K562 (cell line): ENCODE results near the gene STOX1. TPM values are rescaled to one million over a fixed set of nuclear protein-coding genes. Genes with fewer than 3 reads are reported as not detected.

ENCODE experiments used
- BACH1 ChIP-seq: fragments of 200-800 bp; sonication (Bioruptor generic); IDR thresholded peaks from 2 replicates; pipeline ENCODE4 v1.6.1; 2016; ENCODE audit warnings: missing genetic modification characterization, missing compliant biosample characterization
- BRD4 ChIP-seq: fragments of 200-600 bp; sonication (generic); IDR thresholded peaks from 2 replicates; pipeline ENCODE4 v1.6.1; 2017; ENCODE audit warnings: inconsistent platforms
- CBX1 ChIP-seq: sonication (generic); IDR thresholded peaks from 2 replicates; pipeline ENCODE4 v1.6.1; 2016; ENCODE audit warnings: antibody characterized with exemption, low read depth, mild to moderate bottlenecking
- FOXJ3 ChIP-seq: sonication (generic); formaldehyde crosslinking; IDR thresholded peaks from 2 replicates; pipeline ENCODE4 v1.4.0; 2020; ENCODE audit warnings: mild to moderate bottlenecking, missing genetic modification reagents
- HIVEP1 ChIP-seq: fragments of 250-450 bp; sonication (Bioruptor Pico); IDR thresholded peaks from 2 replicates; pipeline ENCODE4 v1.4.0; 2020; ENCODE audit warnings: mild to moderate bottlenecking
- HNRNPL ChIP-seq: fragments of 200-400 bp; formaldehyde crosslinking; IDR thresholded peaks from 2 replicates; pipeline ENCODE4 v1.6.1; 2017; ENCODE audit warnings: low read depth, mild to moderate bottlenecking, low read length
- MBD1 ChIP-seq: fragments of 250-450 bp; sonication (Bioruptor Pico); IDR thresholded peaks from 2 replicates; pipeline ENCODE4 v1.8.0; 2022; ENCODE audit warnings: inconsistent platforms
- MBD2 ChIP-seq: sonication (generic); IDR thresholded peaks from 2 replicates; pipeline ENCODE4 v1.6.1; 2016; ENCODE audit warnings: low read depth, borderline replicate concordance
- MCM7 ChIP-seq, 2 experiments: fragments of 450-650 bp; IDR thresholded peaks; 2 replicates each; pipeline ENCODE4 v1.6.1; 2016 to 2018
- MED1 ChIP-seq: sonication (generic); formaldehyde crosslinking; IDR thresholded peaks from 2 replicates; pipeline ENCODE4 v1.8.1; 2023; ENCODE audit warnings: missing genetic modification reagents, borderline replicate concordance
- MEF2D ChIP-seq: conservative IDR thresholded peaks from 2 replicates; pipeline ENCODE4 v1.6.1; 2016; ENCODE audit warnings: low read depth, missing genetic modification characterization, missing compliant biosample characterization
- MIER1 ChIP-seq: fragments of 450-650 bp; IDR thresholded peaks from 2 replicates; pipeline ENCODE4 v1.6.1; 2016; ENCODE audit warnings: antibody characterized with exemption, mild to moderate bottlenecking, low read depth
- OTX1 ChIP-seq: fragments of 450-650 bp; formaldehyde crosslinking; IDR thresholded peaks from 2 replicates; pipeline ENCODE4 v1.4.0; 2022; ENCODE audit warnings: mild to moderate bottlenecking
- SP1 ChIP-seq: sonication (generic); formaldehyde crosslinking; IDR thresholded peaks from 2 replicates; pipeline ENCODE4 v1.8.1; 2022; ENCODE audit warnings: mild to moderate bottlenecking, missing genetic modification reagents
- TAF9B ChIP-seq: fragments of 450-650 bp; IDR thresholded peaks from 2 replicates; pipeline ENCODE4 v1.6.1; 2018; ENCODE audit warnings: mild to moderate bottlenecking; ENCODE audit not compliant: partially characterized antibody
- ZBTB43 ChIP-seq: sonication (generic); formaldehyde crosslinking; IDR thresholded peaks from 2 replicates; pipeline ENCODE4 v1.8.0; 2023; ENCODE audit warnings: mild to moderate bottlenecking, missing genetic modification reagents
- ZNF12 ChIP-seq: sonication (generic); formaldehyde crosslinking; IDR thresholded peaks from 2 replicates; pipeline ENCODE4 v1.4.0; 2020; ENCODE audit warnings: mild to moderate bottlenecking, missing genetic modification reagents
- ZNF197 ChIP-seq: fragments of 200-800 bp; sonication (Bioruptor generic); IDR thresholded peaks from 2 replicates; pipeline ENCODE4 v1.6.1; 2016; ENCODE audit warnings: low read depth, missing genetic modification characterization, missing compliant biosample characterization
- ZNF263 ChIP-seq: sonication (generic); formaldehyde crosslinking; IDR thresholded peaks from 2 replicates; pipeline ENCODE4 v1.8.0; 2022; ENCODE audit warnings: mild to moderate bottlenecking, missing genetic modification reagents, borderline replicate concordance
- polyA plus RNA-seq, 8 experiments: library from polyadenylated mRNA; depleted of rRNA in 4 of 8; stranded (reverse) in 5 of 8; unstranded in 3 of 8; fragments of >200 nt; fragmentation: Nextera tagmentation in 2 of 8; fragmentation: Illumina TruSeq in 1 of 8; extraction: Ambion mirVana in 2 of 8; extraction: Trizol in 1 of 8; gene quantifications; 2 replicates each; pipeline versions ENCODE4 v1.2.1 to v1.2.3, GENCODE V29; 2011 to 2014; ENCODE audit warnings: inconsistent platforms in 1 of 8, missing spikeins in 1 of 8
- total RNA-seq, 7 experiments: library from RNA; depleted of rRNA in 6 of 7; stranded (reverse); fragments of >200 nt in 6 of 7; fragmentation: Illumina TruSeq in 2 of 7; extraction: Trizol in 2 of 7; gene quantifications; 2 replicates each; pipeline versions ENCODE4 v1.2.1 to v1.2.3, GENCODE V29; 2011 to 2021; ENCODE audit warnings: low replicate concordance in 1 of 7
- TF ChIP-seq, protein P1 (sequence below), 2 experiments: IDR thresholded peaks in 1 of 2; conservative IDR thresholded peaks in 1 of 2; 2 replicates each; pipeline ENCODE4 v1.6.1; 2016; ENCODE audit warnings: low read depth in 2 of 2, mild to moderate bottlenecking in 1 of 2, missing compliant biosample characterization in 1 of 2, missing genetic modification characterization in 1 of 2, moderate library complexity in 1 of 2
- TF ChIP-seq, protein P2 (sequence below): IDR thresholded peaks from 3 replicates; pipeline ENCODE4 v1.6.1; 2011; ENCODE audit warnings: borderline replicate concordance, mild to moderate bottlenecking; ENCODE audit not compliant: insufficient read length, insufficient read depth

The STOX1 gene
- total and polyA plus RNA-seq, 9 of the 15 experiments (the other 6 are each of a cell fraction or from before 2014, with no cell fraction given), result 0.09 to 0.87 (median 0.29) TPM

DNA sequence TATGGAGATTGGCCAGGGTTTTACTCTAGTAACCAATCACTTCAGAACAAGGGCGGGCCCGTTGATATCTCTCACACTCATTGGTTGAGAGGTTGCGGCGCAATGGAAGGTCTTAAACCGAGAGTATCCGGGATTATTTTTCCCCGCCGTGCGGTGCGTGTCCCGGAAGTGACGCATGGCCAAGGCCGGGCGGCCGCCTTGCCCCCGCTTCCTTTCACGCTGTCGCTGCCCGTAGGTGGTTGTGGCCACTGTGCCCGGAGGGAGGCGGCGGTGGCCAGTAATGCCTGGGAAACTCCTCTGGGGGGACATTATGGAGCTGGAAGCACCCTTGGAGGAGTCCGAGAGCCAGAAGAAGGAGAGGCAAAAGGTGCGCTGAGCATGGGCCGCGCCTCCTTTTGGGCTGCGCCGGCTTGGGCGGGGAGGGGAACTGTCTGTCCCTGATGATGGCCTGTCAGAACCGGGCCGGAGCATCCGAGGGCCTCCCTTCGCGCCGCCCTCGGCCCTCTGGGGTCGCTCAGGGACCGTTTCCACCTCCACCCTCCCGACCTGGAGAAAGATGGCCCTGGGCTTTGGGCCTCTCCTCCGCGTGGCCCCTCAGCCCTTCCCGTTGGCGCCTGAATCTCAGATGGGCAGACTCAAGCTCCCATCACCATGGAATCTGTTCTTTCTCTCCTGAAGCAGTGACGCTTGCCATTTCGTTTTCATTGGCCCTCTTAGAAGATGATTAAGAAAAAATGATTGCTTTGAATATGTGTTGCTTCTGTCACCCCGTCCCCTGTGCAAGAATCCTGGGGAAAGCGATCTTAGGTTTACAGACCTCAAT is 74.0 kb downstream of the STOX1 start, which contains the start of gene DDX50 (continued):
- TF ChIP-seq MBD1 (CRISPR knock-in tag) (no peak), TAF9B (no peak), FOXJ3 (CRISPR knock-in tag) (no peak), MED1 (CRISPR knock-in tag) (no peak), HNRNPL (peak; percentile 77; the same call in 1 of the 2 replicates), ZNF12 (CRISPR knock-in tag) (no peak; the same call in 1 of the 2 replicates), ZBTB43 (CRISPR knock-in tag) (0 out of 2 replicates have a peak, but pooled peaks have one; percentile 68), OTX1 (CRISPR knock-in tag) (no peak), ZNF197 (CRISPR knock-in tag) (no peak), MIER1 (no peak), MBD2 (peak; percentile 94), BRD4 (0 out of 2 replicates have a peak, but pooled peaks have one; percentile 6), SP1 (CRISPR knock-in tag) (peak; percentile 69; the same call in 1 of the 2 replicates), HIVEP1 (CRISPR knock-in tag) (no peak), ZNF263 (no peak), MEF2D (no peak), MCM7 (IDR thresholded peaks at IDR 0.05) (no peak), BACH1 (tag) (no peak), CBX1 (peak; percentile 10; the same call in 1 of the 2 replicates)
- TF ChIP-seq, protein P1, sequence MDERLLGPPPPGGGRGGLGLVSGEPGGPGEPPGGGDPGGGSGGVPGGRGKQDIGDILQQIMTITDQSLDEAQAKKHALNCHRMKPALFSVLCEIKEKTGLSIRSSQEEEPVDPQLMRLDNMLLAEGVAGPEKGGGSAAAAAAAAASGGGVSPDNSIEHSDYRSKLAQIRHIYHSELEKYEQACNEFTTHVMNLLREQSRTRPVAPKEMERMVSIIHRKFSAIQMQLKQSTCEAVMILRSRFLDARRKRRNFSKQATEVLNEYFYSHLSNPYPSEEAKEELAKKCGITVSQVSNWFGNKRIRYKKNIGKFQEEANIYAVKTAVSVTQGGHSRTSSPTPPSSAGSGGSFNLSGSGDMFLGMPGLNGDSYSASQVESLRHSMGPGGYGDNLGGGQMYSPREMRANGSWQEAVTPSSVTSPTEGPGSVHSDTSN (CRISPR knock-in tag; IDR thresholded peaks at IDR 0.05; ENCODE audit: low read depth), result 0 out of 2 replicates have a peak, but pooled peaks have one; percentile 11
- TF ChIP-seq, protein P1 (tag; conservative IDR thresholded peaks at IDR 0.05; ENCODE audit: low read depth), result no peak
- TF ChIP-seq, protein P2, sequence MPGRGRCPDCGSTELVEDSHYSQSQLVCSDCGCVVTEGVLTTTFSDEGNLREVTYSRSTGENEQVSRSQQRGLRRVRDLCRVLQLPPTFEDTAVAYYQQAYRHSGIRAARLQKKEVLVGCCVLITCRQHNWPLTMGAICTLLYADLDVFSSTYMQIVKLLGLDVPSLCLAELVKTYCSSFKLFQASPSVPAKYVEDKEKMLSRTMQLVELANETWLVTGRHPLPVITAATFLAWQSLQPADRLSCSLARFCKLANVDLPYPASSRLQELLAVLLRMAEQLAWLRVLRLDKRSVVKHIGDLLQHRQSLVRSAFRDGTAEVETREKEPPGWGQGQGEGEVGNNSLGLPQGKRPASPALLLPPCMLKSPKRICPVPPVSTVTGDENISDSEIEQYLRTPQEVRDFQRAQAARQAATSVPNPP, result no peak
